Choroid plexus epithelial cell (primary cell): ENCODE results near the gene GUCY1A1.

Experiments
- DNase-seq: peaks from one replicate; pipeline ENCODE4 v3.0.0-alpha.2; 2010; ENCODE audit warnings: low read depth
- H3K4me3 ChIP-seq: 2 replicates; pipeline ENCODE4 v1.5.1; 2011; ENCODE audit warnings: low read depth, mild to moderate bottlenecking, control low read depth, low read length, moderate library complexity
- CTCF ChIP-seq: conservative IDR thresholded peaks from 2 replicates; pipeline ENCODE4 v1.5.1; 2011; ENCODE audit warnings: low read depth, mild to moderate bottlenecking, control low read depth, inconsistent platforms, low read length, moderate library complexity

The GUCY1A1 gene

GRCh38 chr4:155748039-155748438 lies 81.4 kb downstream of the GUCY1A1 start:
- TF ChIP-seq CTCF: no peak
- no peak for DNase-seq
- H3K4me3 ChIP-seq: no peak overlapping the region

GRCh38 chr4:155749041-155749440 lies 82.4 kb downstream of the GUCY1A1 start:
- H3K4me3 ChIP-seq: no peak overlapping the region
- no peak for TF ChIP-seq CTCF
- no peak for DNase-seq

GRCh38 chr4:155751569-155751968 lies 84.9 kb downstream of the GUCY1A1 start:
- no peak for DNase-seq

GRCh38 chr4:155757745-155758265 lies 91.2 kb downstream of the GUCY1A1 start:
- no peak for DNase-seq
- TF ChIP-seq CTCF: no peak
- H3K4me3 ChIP-seq: no peak overlapping the region

More at GRCh38 chr4:155751569-155751968, 84.9 kb downstream of the GUCY1A1 start:
- no peak overlapping the region for H3K4me3 ChIP-seq
- TF ChIP-seq CTCF: no peak

- H3K4me3 ChIP-seq: peak within 1 kb of the TSS; percentile 66
- peak; percentile 96 for DNase-seq
- TF ChIP-seq CTCF: peak; percentile 50
Observed at GRCh38 chr4:155758481-155759371, 92.1 kb downstream of the GUCY1A1 start, which contains the start of gene GUCY1B1. Gene GUCY1B1, plus strand, starts transcription at chr4:155759021. Its CDS starts 120 bp downstream, at chr4:155759141.

GRCh38 chr4:155759372-155760252 lies 93.0 kb downstream of the GUCY1A1 start:
- peak; percentile 26 for DNase-seq
- TF ChIP-seq CTCF: no peak
- peak overlapping the region; percentile 66 for H3K4me3 ChIP-seq
